Fibroblast of skin of right biceps (primary cell): ENCODE results near the gene ATP1A2.

Source experiments
- DNase-seq: peaks from one replicate; pipeline ENCODE4 v3.0.0-alpha.2; 2013

ATP1A2 gene

GRCh38 chr1:160151303-160151702 is 35.7 kb downstream of the ATP1A2 start, which contains the start of gene ATP1A4:
Gene ATP1A4, plus strand, starts transcription at chr1:160151603. Its CDS starts 438 bp downstream, at chr1:160152041.
- no peak for DNase-seq

GRCh38 chr1:160154790-160155189 is 39.2 kb downstream of the ATP1A2 start:
- DNase-seq, result no peak

DNA sequence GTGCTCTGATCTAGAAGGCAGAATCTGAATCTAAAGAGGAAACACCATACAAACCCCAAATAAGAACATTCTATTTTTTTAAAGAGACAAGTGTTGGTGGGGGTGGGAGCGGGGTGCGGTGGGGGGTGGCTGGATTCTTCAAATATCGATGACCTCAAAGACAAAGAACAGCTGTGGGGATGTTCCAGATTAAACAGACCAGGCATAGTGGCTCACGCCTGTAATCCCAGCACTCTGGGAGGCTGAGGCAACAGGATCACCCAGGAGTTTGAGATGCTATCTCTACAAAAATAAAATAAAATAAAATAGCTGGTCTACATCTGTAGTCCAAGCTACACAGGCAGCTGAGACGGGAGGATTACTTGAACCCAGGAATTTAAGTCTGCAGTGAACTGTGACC is 40.8 kb downstream of the ATP1A2 start:
- DNase-seq, result no peak

DNA sequence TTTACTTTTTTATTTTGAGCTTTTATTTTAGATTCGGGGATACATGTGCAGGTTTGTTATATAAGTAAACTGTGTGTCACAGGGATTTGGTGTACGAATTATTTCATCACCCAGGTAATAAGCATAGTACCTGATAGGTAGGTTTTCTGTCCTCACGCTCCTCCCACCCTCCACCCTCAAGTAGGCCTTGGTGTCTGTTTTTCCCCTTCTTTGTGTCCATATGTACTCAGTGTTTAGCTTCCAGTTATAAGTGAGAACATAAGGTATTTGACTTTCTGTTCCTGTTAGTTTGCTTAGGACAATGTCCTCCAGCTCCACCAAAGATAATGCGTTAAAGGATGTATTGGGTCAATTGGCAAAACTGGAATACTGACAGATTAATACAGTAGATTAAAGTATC is 41.6 kb downstream of the ATP1A2 start:
- DNase-seq, result no peak

- no peak for DNase-seq
Measured at GRCh38 chr1:160158031-160158430, 42.5 kb downstream of the ATP1A2 start.

- DNase-seq, result no peak
Measured at GRCh38 chr1:160158534-160158933, 43.0 kb downstream of the ATP1A2 start.

GRCh38 chr1:160159846-160160245 is 44.3 kb downstream of the ATP1A2 start:
- no peak for DNase-seq

DNA sequence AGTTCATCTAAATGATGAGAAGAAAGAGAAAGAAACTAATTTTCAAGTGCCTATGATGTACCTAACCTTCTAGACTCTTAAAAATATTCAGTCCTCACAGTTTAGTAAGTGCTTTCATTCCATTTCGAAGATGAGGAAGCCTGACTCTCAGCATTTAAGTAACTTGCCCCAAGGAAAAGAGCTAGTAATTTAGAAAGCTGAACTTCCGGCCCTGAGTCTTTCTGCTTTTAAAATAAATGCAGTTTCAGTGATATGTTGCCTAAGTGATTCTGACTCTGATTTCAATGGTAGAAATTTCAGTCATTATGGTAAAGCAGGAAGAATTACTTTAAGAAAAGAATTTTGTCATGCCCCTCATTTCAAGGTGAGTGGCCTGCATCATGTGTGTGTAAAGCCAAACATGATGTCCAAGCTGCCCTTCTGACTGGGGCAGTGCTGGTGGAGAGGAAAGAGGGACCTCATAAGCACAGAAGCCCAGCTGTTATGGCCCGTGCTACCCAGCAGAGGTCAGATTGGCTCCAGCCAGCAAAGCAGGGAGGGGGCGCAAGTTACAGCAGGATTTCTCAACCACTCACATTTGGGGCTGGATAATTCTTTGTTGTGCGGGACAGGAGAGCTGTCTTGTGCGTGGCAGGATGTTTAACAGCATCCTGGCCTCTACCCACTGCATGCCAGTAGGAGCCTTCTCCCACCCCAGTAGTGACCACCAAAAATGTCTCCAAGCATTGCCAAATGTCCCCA is 46.6 kb downstream of the ATP1A2 start:
- DNase-seq, result peak; percentile 17

- no peak for DNase-seq
Measured at GRCh38 chr1:160162931-160163330, 47.4 kb downstream of the ATP1A2 start.

GRCh38 chr1:160163615-160164014 is 48.1 kb downstream of the ATP1A2 start:
- DNase-seq, result no peak

- no peak for DNase-seq
Measured at GRCh38 chr1:160164121-160164520, 48.6 kb downstream of the ATP1A2 start.

DNA sequence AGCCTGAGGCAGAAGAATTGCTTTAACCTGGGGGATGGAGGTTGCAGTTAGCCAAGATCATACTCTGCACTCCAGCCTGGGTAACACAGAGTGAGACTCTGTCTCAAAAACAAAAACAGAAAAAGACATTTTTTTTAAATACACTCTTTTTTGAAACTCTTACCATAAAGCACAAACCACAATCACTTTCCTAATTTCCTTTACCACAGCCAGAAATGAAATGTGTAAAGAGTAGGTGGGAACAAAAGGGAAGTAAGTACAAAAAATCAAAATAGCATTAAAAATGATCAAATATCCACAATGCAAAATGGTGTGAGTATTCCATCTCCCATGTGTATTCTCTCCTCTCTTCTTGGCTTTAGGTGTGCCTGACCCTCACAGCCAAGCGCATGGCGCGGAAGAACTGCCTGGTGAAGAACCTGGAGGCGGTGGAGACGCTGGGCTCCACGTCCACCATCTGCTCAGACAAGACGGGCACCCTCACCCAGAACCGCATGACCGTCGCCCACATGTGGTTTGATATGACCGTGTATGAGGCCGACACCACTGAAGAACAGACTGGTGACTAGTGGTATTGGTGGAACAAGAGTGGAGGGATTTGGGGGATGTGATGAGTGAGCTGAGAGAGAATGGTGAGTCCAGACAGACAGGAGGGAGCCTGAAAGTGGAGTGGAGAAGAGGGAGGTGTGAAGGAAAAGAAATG is 50.8 kb downstream of the ATP1A2 start:
- DNase-seq, result no peak

DNA sequence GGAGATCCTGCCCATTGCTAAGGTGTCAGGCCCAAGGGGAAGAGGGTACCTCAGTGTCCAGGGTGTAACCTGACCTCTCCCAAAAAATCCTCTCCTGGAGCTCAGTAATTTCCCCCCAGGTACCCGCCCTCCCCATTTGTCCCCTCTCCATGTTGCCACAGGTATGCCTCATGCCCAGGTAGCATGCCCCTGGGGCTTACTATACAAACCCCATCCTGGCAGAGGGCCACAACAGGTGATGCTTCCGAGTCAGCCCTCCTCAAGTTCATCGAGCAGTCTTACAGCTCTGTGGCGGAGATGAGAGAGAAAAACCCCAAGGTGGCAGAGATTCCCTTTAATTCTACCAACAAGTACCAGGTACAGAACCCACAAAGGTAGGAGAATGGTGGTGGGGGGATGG is 51.5 kb downstream of the ATP1A2 start:
- DNase-seq, result no peak

DNA sequence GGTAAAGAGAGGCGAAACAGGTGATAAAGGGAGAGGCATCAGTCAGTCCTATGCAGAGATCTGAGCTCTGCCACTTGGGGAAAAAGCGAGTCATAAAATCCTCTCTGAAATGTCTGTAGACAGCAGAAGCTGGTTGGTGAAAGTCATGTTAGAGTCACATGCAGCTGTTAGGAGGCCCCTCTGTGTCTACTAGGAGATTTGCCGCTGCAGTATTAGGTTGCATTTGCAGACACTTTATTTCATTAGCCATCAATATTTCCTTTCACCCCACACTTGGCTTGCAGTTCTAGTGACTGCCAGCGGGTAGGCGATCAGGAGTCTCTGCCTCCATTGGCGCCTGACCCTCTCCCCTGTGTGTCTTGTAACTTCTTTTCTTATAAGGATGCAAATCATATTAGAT is 52.0 kb downstream of the ATP1A2 start:
- DNase-seq, result peak; percentile 25

DNA sequence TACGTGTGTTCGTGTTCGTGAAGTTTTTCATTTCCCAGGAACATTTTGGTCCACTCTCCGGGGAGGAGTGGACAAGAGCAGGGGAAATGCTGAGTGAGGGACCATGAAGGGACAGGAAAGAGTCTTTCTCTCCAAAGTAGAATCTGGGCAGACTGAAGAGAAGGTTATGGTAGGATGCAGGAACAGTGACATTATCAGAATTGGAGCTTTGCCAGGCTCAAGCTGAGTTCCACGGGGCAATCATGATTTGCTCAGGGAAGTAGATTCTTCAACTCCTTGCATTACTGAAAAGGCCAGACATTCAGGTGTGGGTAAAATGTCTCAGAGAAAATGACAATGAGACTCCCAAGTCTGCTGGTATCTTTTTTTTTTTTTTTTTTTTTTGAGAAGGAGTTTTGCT is 52.5 kb downstream of the ATP1A2 start:
- DNase-seq, result no peak

DNA sequence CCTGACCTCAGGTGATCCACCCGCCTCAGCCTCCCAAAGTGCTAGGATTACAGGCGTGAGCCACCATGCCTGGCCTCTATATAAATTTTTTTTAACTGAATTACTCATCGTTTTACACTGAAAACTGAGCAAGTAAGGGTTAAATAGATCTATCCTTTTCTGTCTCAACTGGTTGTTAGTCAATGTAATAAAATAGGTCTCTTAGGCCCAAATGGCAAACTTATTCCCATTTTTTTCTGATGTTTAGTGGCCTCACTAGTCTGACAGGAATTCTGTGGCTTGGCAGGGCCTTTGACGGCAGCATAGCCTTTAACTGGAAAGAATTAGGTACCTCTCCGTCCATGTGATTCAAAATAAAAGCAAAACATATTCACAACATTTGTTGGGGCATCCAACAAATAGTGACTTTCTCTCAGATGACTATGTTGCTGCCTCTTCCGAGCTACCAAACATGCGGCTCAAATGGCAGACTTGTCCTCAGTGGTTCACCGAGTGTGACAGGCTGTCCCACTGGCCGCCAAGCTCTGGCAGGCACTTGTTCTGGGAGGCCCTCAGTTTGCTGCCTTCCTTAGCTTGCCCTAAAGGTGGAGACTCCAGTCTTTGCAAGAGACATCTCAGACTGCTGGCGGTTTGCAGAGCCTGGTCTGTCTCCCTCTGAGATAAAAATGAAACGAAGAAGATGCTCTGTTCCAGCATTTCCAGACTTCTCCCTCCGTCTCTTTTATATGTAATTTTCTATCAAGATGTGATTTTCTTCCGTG is 53.2 kb downstream of the ATP1A2 start:
- peak; percentile 37 for DNase-seq

- DNase-seq, result no peak
Measured at GRCh38 chr1:160169553-160170399, 54.2 kb downstream of the ATP1A2 start.

GRCh38 chr1:160171354-160171753 is 55.8 kb downstream of the ATP1A2 start:
- DNase-seq, result peak; percentile 42

- DNase-seq, result no peak
Measured at GRCh38 chr1:160171980-160172379, 56.4 kb downstream of the ATP1A2 start.

GRCh38 chr1:160177231-160177630 is 61.7 kb downstream of the ATP1A2 start:
- no peak for DNase-seq

DNA sequence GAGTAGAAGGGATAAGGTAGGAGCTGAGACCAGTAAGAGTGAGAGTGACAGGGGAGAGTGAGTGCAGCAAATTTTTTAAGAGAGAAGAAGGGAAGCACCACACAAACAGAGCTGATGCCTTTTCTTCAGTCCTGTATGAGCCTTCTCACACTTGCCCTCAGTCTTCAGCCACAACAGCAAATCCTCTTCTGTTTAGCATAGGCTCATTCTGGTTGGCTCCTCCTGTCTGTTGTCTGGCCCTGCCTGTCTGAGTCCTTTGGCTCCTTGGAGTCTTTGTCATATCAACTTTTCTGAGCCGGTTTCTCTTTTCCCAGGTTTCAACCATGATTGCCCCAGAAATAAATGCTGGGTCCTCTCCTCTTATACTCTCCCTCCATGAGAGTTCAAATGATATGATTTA is 62.1 kb downstream of the ATP1A2 start:
- DNase-seq, result no peak

- DNase-seq, result no peak
Measured at GRCh38 chr1:160178731-160179130, 63.2 kb downstream of the ATP1A2 start.

DNA sequence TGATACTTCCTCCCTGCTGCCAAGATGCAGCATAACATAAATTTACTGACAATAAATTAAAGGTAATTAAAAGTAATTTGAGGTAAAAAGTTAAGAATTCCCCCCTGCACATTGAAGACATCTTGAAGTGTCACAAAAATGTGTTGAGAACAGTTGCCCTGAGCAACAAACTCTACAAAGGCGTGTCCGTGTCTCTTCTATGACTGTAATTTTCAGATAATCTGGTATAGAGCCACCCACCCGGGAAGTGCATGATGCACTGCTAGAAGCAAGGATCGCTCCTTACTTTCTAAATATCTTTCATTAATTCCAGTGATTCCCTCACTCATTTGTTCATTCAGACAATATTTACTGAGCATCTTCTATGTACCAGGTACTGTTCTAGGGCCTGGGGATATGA is 63.8 kb downstream of the ATP1A2 start:
- DNase-seq, result no peak
